Lower leg skin (tissue), 3 donors: ENCODE measurements around the gene ACE2.

Source experiments
- POLR2A ChIP-seq, 2 donors: fragments of 450-650 bp; IDR thresholded peaks; one replicate each; pipeline ENCODE4 v1.6.1; 2016 to 2017; ENCODE audit warnings: antibody characterized with exemption in 2 of 2, mild to moderate bottlenecking in 1 of 2, moderate library complexity in 1 of 2
- TF ChIP-seq, protein P1 (sequence below), 3 donors: fragments of 450-650 bp; IDR thresholded peaks; one replicate each; pipeline ENCODE4 v1.5.1; 2016; ENCODE audit warnings: antibody characterized with exemption in 3 of 3, mild to moderate bottlenecking in 3 of 3, moderate library complexity in 2 of 3

- TF ChIP-seq, protein P1, sequence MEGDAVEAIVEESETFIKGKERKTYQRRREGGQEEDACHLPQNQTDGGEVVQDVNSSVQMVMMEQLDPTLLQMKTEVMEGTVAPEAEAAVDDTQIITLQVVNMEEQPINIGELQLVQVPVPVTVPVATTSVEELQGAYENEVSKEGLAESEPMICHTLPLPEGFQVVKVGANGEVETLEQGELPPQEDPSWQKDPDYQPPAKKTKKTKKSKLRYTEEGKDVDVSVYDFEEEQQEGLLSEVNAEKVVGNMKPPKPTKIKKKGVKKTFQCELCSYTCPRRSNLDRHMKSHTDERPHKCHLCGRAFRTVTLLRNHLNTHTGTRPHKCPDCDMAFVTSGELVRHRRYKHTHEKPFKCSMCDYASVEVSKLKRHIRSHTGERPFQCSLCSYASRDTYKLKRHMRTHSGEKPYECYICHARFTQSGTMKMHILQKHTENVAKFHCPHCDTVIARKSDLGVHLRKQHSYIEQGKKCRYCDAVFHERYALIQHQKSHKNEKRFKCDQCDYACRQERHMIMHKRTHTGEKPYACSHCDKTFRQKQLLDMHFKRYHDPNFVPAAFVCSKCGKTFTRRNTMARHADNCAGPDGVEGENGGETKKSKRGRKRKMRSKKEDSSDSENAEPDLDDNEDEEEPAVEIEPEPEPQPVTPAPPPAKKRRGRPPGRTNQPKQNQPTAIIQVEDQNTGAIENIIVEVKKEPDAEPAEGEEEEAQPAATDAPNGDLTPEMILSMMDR (IDR thresholded peaks at IDR 0.05): no peak
- no peak for TF ChIP-seq POLR2A (IDR thresholded peaks at IDR 0.05)
Observed at GRCh38 chrX:15564981-15565579, 35.7 kb downstream of the ACE2 start.
